Measurements from ENCODE around the gene SLC13A3.

The SLC13A3 gene

GRCh38 chr20:46637427-46638133 lies 13.7 kb downstream of the SLC13A3 start:
- TF ChIP-seq, protein P1, sequence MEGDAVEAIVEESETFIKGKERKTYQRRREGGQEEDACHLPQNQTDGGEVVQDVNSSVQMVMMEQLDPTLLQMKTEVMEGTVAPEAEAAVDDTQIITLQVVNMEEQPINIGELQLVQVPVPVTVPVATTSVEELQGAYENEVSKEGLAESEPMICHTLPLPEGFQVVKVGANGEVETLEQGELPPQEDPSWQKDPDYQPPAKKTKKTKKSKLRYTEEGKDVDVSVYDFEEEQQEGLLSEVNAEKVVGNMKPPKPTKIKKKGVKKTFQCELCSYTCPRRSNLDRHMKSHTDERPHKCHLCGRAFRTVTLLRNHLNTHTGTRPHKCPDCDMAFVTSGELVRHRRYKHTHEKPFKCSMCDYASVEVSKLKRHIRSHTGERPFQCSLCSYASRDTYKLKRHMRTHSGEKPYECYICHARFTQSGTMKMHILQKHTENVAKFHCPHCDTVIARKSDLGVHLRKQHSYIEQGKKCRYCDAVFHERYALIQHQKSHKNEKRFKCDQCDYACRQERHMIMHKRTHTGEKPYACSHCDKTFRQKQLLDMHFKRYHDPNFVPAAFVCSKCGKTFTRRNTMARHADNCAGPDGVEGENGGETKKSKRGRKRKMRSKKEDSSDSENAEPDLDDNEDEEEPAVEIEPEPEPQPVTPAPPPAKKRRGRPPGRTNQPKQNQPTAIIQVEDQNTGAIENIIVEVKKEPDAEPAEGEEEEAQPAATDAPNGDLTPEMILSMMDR (IDR thresholded peaks at IDR 0.05; ENCODE audit: insufficient read depth, low read depth, low read length, missing control alignments) = no peak
- H3K4me3 ChIP-seq (ENCODE audit: low read depth, low read length) = no peak overlapping the region
- DNase-seq (ENCODE audit: low read depth) = no peak

DNA sequence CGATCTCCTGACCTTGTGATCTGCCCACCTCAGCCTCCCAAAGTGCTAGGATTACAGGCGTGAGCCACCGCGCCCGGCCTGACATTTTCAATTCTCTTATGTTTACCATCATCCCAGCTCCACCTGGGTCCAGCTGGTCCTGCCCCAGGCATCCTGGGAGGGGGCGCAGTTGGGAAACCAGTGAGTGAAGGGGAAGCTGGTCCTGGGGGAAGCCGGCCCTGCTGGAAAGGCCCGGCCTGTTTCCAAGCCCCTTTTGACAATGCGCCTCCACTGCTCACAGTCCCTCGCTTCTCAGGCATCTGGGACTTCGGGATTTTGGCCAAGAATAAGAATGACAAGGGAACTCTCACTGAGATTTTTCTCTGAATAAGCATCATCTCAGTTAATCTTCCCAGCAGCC lies 14.2 kb downstream of the SLC13A3 start:
- DNase-seq (ENCODE audit: low read depth) = no peak
- TF ChIP-seq, protein P1 (IDR thresholded peaks at IDR 0.05; ENCODE audit: insufficient read depth, low read depth, low read length, missing control alignments) = no peak
- no peak overlapping the region for H3K4me3 ChIP-seq (ENCODE audit: low read depth, low read length)

GRCh38 chr20:46636514-46636913 lies 14.7 kb downstream of the SLC13A3 start:
- H3K4me3 ChIP-seq (ENCODE audit: low read depth, low read length) = no peak overlapping the region
- TF ChIP-seq, protein P1 (IDR thresholded peaks at IDR 0.05; ENCODE audit: insufficient read depth, low read depth, low read length, missing control alignments) = no peak
- DNase-seq (ENCODE audit: low read depth) = no peak

- TF ChIP-seq, protein P1 (IDR thresholded peaks at IDR 0.05; ENCODE audit: insufficient read depth, low read depth, low read length, missing control alignments) = no peak
These were observed 15.6 kb downstream of the SLC13A3 start for GRCh38 chr20:46635514-46636136.

DNA sequence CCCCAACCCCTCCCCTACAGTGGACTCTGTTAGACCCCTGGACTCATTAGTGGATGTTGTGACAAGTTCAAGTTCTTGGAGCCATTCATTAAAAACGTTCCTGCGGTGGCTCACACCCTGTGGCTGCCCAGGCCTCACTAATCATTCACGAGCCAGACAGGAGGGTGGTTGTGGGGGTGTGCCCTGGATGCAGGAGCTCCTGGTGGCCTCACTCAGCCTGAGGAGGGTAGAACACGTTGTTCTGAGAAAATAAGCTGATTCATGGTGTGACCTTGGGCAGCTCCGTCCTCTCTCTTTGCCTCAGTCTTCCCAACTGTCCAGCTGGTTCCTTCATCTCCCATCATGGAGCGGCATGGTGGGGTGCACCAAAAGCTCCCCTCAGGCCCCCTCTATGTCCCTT lies 16.7 kb downstream of the SLC13A3 start:
- H3K4me3 ChIP-seq (ENCODE audit: low read depth, low read length) = no peak overlapping the region
- DNase-seq (ENCODE audit: low read depth) = no peak
- TF ChIP-seq, protein P1 (IDR thresholded peaks at IDR 0.05; ENCODE audit: insufficient read depth, low read depth, low read length, missing control alignments) = no peak

More at GRCh38 chr20:46635514-46636136, 15.6 kb downstream of the SLC13A3 start:
- DNase-seq (ENCODE audit: low read depth) = no peak
- H3K4me3 ChIP-seq (ENCODE audit: low read depth, low read length) = no peak overlapping the region

DNA sequence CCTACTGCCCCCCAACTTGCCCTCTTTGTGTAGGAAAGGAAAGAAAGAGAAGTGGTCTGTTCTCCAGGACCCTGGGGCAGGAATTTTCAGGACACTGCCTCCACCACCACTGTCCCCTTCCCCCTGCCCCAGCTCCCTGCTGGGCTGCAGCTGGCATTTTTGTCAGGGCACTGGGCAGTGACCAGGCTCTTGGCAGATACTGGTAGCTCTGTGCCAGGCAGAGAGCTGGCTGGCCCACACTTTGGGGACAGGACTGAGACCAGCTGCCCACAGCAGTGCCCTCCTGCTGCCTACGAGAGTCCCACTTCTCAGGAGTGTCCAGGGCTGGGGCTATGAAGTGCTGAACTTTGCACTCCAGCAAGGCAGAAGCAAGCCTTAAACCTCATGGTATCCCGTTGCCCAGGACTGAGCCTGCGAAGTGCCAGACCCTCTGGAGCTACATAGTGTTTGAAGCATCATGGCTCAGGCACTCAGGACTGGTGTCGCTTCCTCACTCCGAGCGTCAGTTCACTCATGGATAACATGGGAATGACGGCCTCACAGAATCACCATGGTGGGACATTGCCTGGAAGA lies 19.3 kb downstream of the SLC13A3 start:
- no peak for DNase-seq (ENCODE audit: low read depth)
- TF ChIP-seq, protein P1 (IDR thresholded peaks at IDR 0.05; ENCODE audit: insufficient read depth, low read depth, low read length, missing control alignments) = no peak
- no peak overlapping the region for H3K4me3 ChIP-seq (ENCODE audit: low read depth, low read length)

Measured in GM12865 (cell line).